GM18858 (cell line): ENCODE data around the gene ARPIN.

Experiments
- ATAC-seq: cut with Tn5 transposase; IDR thresholded peaks from one replicate; pipeline ENCODE4 v1.9.1; 2021; ENCODE audit not compliant: unreplicated experiment

The ARPIN gene

GRCh38 chr15:89845305-89845893 lies 67.4 kb downstream of the ARPIN start:
- no peak for ATAC-seq
